ENCODE measurements around the gene TFAP2C. TPM values are rescaled to one million over a fixed set of nuclear protein-coding genes. Genes with fewer than 3 reads are reported as not detected.

TFAP2C gene
- total RNA-seq, 1 experiment from 2014 or later, result 34.8 TPM

DNA sequence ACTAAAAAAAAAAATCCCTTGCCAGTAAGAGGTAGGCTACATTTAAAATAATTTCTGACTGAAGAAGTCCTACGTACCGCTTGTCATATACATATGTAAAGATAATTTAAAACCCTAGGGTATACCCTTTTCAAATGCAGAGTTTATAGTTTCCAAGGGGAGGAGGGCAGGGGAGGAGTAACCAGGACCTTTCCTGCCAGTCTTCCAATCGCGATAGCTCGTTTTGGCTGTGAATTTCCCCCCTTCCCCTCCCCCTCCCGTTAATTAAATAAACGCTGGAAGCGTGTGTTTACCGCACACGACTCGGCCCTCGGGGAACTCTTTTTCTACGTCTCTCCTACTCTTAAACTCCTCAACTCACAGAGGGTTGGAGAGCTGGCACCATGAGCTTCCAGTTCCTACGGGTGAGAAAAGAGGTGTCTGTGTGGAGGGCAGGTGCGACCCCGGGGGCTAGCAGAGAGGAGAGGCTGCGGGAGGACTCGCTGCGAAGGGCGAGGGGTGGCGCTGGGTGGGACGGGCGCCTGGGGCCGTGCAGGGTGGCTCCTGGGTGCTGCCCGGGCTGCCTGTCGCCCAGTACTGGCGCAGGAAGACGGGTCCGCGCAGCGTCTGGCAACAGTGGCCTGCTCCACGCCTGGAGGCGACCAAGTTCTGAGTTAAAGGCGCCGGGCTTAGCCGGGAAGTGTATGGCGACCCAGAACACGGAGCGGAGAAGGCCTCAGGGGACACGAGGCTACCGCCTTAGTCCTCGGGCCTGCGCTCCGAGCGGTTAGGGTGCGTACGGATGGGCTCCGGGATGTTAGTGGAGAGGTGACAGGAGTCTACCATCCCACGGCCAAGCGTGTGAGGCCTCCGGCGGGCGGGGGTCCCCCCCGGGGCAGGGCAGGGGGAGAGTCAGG, 4.1 kb upstream of the TFAP2C start:
- peak in 1 of 2 experiments; percentile 35 for DNase-seq
- H3K79me2 ChIP-seq (ENCODE audit: low read depth), result peaks cover 46% of the 10 kb centered on the region
- H4K20me1 ChIP-seq (ENCODE audit: insufficient read depth), result no peaks in the 10 kb centered on the region
- H3K4me3 ChIP-seq, result peak overlapping the region; percentile 62
- TF ChIP-seq CTCF (conservative IDR thresholded peaks at IDR 0.05) (no peak), EZH2 (IDR thresholded peaks at IDR 0.05; ENCODE audit: low read depth) (no peak)
- no peaks in the 10 kb centered on the region for H3K9me3 ChIP-seq (ENCODE audit: insufficient read depth, low read depth)
- H2AFZ ChIP-seq, result peak overlapping the region; percentile 82
- peak overlapping the region; percentile 46 for H3K27ac ChIP-seq
- intact Hi-C loops (cut with micrococcal nuclease; ENCODE audit: unreplicated experiment), result loop anchor here (5.0 to 10.0 kb wide), 3 partner anchors 177 to 422 kb away; no protein-coding TSS in a partner anchor
- no TSS peak for BruUV-seq (replicated peaks)
- ChIA-PET CTCF (no interaction called here), POLR2A (ENCODE audit: unreplicated experiment) (no interaction called here)
- no peaks in the 10 kb centered on the region for H3K9me2 ChIP-seq (ENCODE audit: insufficient read depth)
- peaks cover 35% of the 10 kb centered on the region for H3K4me1 ChIP-seq (replicated peaks; ENCODE audit: insufficient read depth)
- no peaks in the 10 kb centered on the region for H3K27me3 ChIP-seq (ENCODE audit: insufficient read depth, low read depth)
- no peaks in the 10 kb centered on the region for H3K36me3 ChIP-seq (ENCODE audit: low read depth)
- peak overlapping the region; percentile 99 for H3K4me2 ChIP-seq
- peaks cover 17% of the 10 kb centered on the region; the same call in 1 of the 2 replicates for H3F3A ChIP-seq (ENCODE audit: insufficient read depth, low read depth)

GRCh38 chr20:56625837-56626236, 3.3 kb upstream of the TFAP2C start:
- BruUV-seq (replicated peaks), result TSS peak; percentile 56
- no peaks in the 10 kb centered on the region for H4K20me1 ChIP-seq (ENCODE audit: insufficient read depth)
- no peaks in the 10 kb centered on the region for H3K9me2 ChIP-seq (ENCODE audit: insufficient read depth)
- H3K4me1 ChIP-seq (replicated peaks; ENCODE audit: insufficient read depth), result peaks cover 35% of the 10 kb centered on the region
- peaks cover 54% of the 10 kb centered on the region for H3K79me2 ChIP-seq (ENCODE audit: low read depth)
- peak overlapping the region; percentile 82 for H2AFZ ChIP-seq
- no peaks in the 10 kb centered on the region for H3K9me3 ChIP-seq (ENCODE audit: insufficient read depth, low read depth)
- H3K36me3 ChIP-seq (ENCODE audit: low read depth), result no peaks in the 10 kb centered on the region
- DNase-seq, result peak in 1 of 2 experiments; percentile 39
- intact Hi-C loops (cut with micrococcal nuclease; ENCODE audit: unreplicated experiment), result loop anchor here (1.0 to 10.0 kb wide), 7 partner anchors 20 to 421 kb away; no protein-coding TSS in a partner anchor
- CTCF ChIA-PET, result no interaction called here
- H3K4me2 ChIP-seq, result peak overlapping the region; percentile 99
- POLR2A ChIA-PET (ENCODE audit: unreplicated experiment), result no interaction called here
- TF ChIP-seq EZH2 (IDR thresholded peaks at IDR 0.05; ENCODE audit: low read depth), result no peak
- TF ChIP-seq CTCF (conservative IDR thresholded peaks at IDR 0.05), result no peak
- H3F3A ChIP-seq (ENCODE audit: insufficient read depth, low read depth), result peaks cover 17% of the 10 kb centered on the region; the same call in 1 of the 2 replicates
- no peaks in the 10 kb centered on the region for H3K27me3 ChIP-seq (ENCODE audit: insufficient read depth, low read depth)
- peak overlapping the region; percentile 62 for H3K4me3 ChIP-seq
- H3K27ac ChIP-seq, result peak overlapping the region; percentile 46

GRCh38 chr20:56626367-56627121, 2.6 kb upstream of the TFAP2C start:
- Histone ChIP-seq H3K27me3 (ENCODE audit: insufficient read depth, low read depth) (no peaks in the 10 kb centered on the region), H3K4me3 (peak overlapping the region; percentile 62), H3K9me2 (ENCODE audit: insufficient read depth) (no peaks in the 10 kb centered on the region), H3F3A (ENCODE audit: insufficient read depth, low read depth) (peaks cover 17% of the 10 kb centered on the region; the same call in 1 of the 2 replicates), H3K4me1 (replicated peaks; ENCODE audit: insufficient read depth) (peaks cover 40% of the 10 kb centered on the region), H3K9me3 (ENCODE audit: insufficient read depth, low read depth) (no peaks in the 10 kb centered on the region), H2AFZ (peak overlapping the region; percentile 82), H3K79me2 (ENCODE audit: low read depth) (peaks cover 61% of the 10 kb centered on the region), H4K20me1 (ENCODE audit: insufficient read depth) (no peaks in the 10 kb centered on the region), H3K36me3 (ENCODE audit: low read depth) (0 out of 2 replicates have a peak, but pooled peaks cover under 1% of the 10 kb centered on the region), H3K27ac (peak overlapping the region; percentile 46), H3K4me2 (peak overlapping the region; percentile 99)
- POLR2A ChIA-PET (ENCODE audit: unreplicated experiment), result interaction anchor here (0.6 kb wide), 1 partner anchor 84 kb away, joined by 3 read pairs; no protein-coding TSS in a partner anchor
- BruUV-seq (replicated peaks), result no TSS peak
- TF ChIP-seq EZH2 (IDR thresholded peaks at IDR 0.05; ENCODE audit: low read depth) (no peak), CTCF (conservative IDR thresholded peaks at IDR 0.05) (peak; percentile 79)
- CTCF ChIA-PET, result no interaction called here
- DNase-seq, result peak; percentile 86 to 94
- intact Hi-C loops (cut with micrococcal nuclease; ENCODE audit: unreplicated experiment), result loop anchor here (1.0 to 10.0 kb wide), 7 partner anchors 20 to 421 kb away; no protein-coding TSS in a partner anchor
